GM21390 (cell line): Measurements from ENCODE around the gene SKAP2.
A peak's percentile ranks its signal among the peaks of the same experiment; 100 is the strongest.

Experiments used
- ATAC-seq: cut with Tn5 transposase; IDR thresholded peaks from one replicate; pipeline ENCODE4 v1.9.1; 2021; ENCODE audit not compliant: unreplicated experiment

Gene SKAP2, protein sequence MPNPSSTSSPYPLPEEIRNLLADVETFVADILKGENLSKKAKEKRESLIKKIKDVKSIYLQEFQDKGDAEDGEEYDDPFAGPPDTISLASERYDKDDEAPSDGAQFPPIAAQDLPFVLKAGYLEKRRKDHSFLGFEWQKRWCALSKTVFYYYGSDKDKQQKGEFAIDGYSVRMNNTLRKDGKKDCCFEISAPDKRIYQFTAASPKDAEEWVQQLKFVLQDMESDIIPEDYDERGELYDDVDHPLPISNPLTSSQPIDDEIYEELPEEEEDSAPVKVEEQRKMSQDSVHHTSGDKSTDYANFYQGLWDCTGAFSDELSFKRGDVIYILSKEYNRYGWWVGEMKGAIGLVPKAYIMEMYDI

DNA sequence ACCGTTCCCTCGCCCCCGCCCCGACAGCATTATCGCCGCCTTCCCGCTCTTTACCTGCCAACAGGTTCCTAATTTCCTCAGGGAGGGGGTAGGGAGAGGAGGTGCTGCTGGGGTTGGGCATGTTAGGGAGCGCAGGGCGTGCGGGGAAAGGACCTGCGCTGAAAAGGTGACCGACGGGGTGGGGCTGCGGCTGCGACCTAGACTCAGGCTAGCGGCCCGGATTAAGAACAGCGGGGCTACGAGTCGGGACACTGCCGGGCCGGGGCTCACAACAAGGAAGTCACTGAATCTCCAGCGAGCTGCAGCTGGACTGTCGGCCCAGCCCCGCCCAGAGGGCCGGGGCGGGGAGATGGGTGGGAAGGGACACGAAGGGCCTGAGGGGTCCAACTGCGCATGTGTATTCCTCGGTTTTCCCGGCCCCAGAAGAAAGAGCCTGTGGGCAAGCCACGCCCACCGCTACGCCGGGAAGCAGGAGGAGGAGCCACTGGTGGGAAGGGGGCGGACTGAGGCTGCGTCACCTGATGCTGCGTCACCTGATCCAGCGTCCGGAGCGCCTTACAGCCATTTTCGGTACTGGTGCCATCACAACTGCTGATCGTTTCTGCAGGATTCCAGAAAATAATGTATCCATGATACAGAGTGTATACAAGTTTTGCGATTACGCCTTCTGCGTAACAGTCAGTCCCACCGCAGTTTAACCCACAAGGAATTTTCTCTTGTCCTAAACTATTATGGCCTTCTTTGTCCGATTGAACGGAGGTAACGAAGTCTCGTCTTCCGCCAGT, at the start of gene SKAP2:
Gene SKAP2 (minus strand): TSS at position 282 of the 785 bp plus-strand sequence. CDS start 161 bp downstream, at position 121.
- peak; percentile 90 for ATAC-seq

DNA sequence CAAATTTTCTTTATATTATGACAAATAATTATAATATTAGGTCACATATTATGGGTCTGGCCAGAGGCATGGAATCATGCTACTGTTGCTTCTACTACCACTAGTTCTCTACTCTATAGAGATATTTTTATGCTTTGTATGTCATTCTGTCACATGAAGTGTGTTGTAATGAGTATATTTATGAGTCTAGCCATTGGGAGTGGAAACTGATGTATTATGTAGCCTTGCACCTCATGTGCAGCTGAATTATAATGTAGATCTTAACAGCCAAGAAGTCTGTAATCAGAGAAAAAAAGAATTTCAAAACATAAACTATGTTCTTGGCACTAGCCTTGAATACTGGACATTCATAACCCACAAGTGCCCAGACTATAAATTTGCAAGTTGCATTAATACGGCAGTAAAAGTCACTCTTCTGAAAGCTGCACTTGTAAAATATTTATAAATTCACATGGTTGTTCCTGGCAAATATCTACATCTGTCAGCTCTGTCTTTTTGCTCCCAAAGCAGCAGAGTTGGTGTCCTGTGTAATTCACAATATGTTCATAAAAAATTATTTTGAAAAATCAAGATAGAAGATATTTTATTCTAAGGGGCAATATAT, 48.6 kb upstream of the SKAP2 start:
- ATAC-seq: no peak

DNA sequence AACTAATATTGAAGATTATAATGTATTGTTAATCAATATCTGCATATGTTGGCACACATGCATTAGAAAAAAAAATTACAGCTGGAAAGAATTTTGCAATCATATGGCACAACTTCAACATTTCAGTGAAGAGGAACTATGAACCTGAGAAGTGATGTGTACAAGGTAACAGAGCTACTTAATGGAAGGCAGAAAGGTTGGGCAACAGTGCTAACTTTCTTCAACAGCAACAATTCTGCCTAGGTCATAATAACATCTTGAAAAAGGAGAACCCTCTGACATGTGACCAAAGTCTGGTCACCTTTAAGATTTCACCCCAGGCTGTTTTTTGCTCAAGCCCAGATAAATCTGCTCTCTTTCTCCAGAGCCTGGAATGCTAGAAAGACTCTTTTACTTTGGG, 47.9 kb upstream of the SKAP2 start:
- ATAC-seq: no peak

DNA sequence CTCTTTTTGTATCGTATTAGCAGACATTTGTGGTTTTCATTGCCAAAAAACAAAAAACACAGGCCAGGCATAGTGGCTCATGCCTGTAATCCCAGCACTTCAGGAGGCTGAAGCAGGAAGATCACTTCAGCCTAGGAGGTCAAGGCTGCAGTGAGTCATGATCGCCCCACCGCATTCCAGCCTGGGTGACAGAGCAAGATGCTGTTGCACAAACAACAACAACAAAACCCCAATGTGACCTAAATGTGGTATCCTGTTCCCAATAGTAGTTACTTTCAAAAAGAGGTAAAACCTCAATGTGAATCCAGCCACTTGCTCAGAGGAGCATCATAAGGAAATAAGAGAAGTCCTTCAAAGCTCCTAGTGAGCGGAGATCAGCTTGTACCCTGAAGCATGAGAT, 45.8 kb upstream of the SKAP2 start:
- no peak for ATAC-seq

DNA sequence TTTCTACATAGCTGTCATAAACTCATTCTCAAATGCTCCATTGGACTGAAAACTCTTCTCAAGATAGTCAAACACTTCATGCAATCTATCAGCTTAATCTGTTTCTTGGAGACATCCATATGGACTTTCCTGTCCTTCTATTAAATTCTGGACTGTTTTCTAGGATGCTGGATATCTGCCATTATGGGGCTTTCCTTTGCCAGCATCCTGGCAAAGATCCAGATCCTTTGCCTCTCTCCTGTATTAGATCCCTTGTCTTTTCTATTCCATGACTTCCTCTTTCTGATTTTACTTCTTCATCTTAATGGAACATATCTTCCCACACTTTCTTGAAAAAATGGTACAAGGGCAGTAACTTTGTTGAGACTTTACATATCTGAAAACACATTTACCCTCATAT, 35.9 kb upstream of the SKAP2 start:
- ATAC-seq: no peak

DNA sequence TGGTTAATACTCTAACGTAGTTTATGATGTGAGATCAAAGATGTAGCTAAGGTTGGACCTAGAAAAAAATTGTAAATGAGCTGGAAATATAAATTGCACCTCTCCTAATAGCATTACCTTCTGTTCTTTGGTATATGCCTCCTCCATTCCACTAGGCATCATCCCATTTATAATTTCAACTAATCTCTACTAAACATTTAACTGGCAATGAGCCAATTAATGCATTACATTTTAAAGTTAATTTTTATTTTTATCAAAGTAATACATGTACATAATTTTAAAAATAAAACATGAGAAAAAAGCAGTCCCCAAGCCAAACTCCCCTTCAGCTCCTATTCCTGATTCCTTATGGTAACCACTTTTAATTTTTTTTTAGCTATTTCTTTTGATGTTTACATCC, 35.1 kb upstream of the SKAP2 start:
- no peak for ATAC-seq

DNA sequence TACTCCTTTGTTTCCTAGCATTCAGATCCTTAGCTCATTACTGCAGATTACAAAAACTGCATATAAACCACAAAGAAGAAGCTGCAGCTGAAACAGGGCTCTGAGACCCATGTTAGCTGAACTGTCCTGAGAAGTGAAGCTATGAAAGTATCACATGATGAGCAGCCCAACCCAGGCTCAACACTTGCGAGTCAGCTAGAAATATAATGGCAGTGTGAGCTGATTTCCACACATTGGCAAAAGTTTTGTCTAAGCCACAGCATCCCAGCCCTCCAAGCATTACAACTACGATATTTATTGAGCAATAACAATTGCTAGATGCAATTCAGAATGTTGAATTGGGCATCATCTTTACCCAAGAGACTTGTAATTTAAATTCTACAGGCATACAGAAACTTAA, 34.5 kb upstream of the SKAP2 start:
- ATAC-seq: no peak

DNA sequence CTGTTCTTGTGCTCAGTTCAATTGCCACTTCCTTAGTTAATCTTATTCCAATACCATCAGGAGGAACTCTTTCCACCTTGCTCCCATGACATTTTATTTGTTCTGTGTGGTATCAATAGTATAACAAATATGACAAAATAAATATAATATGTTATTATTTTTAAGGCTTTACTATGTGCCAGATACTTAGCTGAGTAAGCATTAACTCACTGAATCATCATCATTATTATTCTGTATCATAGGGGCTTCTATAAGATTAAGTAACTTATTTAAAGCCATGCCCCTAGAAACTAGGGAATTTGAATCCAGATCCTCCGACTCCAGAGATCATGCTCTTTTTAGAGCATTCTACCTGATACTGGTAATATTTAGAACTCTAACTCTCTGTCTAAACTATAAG, 33.5 kb upstream of the SKAP2 start:
- no peak for ATAC-seq

DNA sequence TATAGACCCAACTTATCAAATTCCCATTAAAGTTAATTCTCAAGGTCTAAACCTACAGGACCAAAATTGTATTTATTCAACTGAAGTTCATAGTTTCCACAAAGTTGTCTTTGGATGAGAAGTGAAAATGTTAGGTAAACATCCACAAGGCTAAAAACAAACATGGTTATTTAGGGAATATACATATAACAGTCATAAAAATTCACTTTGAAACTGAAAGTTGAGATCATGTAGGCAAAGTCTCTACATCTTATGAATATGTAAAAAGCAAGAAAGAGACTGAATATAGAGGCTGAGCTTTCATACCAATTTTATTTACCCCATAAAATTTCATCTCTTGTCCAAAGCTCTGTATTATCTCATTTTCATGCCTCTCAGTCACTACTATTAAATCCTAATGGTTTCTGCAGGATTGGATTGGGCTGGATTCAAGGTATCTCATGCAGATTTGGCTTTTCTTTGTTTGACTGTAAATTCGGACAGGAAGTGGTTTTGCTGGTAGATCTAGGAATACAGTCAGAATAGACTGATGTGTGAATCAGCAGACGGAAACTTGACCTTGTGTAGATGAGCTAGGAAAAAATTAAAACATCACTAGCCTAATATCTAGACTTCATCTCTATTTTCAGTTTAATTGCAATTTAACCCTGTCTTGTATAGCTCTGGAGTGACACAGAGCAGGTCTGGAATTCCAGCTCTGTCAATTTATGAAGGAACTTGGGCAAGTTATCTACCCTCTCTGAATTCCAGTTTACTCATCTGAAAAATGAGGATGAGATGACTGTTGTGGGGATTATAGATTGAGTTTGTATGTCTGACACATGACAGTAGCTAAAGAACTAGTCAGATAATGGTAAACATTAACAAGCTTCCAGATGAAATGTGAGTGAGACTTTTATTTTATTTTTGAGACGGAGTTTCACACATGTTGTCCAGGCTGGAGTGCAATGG, 27.3 kb upstream of the SKAP2 start:
- ATAC-seq: no peak

DNA sequence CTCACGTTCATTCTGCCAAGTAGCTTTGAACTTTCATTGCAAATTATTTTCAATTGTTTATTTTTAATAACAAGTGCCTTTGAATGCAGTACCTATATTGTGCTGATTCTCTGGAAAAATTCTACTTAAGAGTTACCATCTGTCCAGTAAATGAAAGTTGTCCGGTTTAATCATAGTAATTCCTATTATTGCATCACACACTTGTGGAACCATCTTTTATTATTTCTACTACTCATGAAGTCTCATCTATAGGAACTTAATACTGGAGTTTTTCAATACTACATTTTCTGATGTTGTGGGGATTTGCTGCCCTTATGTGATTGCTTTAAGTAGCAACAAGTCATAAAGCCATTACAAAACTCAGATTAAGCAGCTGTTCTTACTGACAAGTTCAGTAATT, 16.5 kb upstream of the SKAP2 start:
- ATAC-seq: no peak

DNA sequence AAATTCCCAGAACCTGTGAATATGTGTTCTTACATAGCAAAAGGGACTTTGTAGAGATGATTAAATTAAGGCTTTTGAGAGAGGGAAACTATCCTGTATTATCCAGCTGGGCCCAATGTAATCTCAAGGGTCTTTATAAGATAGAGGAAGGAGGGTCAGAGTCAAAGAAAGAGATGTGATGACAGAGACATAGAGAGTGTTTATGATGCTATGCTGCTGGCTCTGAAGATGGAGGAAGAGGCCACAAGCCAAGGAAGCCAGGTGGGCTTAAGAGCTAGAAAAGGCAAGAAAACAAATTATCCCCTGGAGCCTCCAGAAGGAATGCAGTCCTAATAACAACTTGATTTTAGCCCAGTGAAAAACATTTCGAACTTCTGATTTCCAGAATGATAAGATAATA, 15.3 kb upstream of the SKAP2 start:
- no peak for ATAC-seq

DNA sequence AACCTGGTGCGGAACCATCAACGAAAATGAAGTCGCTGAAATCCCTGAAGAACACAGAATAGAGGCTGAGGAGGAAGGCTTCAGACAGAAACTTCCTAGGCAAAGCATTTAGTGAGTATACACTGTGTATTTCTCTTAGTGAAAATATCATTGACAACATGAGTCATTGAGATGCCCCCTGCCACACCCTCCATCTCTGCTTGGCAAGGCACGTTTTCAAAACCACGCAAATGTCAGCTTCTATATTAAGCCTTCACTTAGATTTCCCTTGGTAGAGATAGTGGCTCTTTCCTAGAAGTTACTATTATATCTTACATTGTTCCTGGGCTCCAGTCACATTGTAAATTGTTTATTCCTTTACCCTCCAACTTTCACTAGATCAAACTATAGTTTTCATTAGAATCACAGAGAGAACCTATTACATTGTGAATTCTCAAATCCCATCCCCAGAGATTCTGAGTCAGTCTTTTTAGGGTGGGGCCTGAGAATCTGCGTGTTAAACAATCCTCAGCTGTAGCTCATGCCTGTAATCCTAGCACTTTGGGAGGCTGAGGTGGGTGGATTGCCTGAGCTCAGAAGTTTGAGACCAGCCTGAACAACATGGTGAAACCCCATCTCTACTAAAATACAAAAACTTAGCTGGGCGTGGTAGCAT, 4.6 kb upstream of the SKAP2 start:
- no peak for ATAC-seq

DNA sequence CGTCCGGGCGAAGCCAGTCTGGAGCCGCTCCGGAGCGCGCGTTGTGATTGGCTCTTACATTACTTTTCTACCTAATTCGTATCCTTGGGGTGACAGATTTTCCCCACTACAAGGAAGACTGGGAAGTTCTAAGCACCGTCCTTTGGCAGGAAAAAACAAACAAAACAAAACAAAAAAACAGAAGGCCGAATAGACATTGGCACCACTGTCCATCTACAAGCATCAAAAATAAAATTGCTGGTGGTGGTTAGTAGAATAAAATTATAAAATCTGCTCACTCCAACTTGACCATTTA, 651 bp upstream of the SKAP2 start:
- ATAC-seq: peak; percentile 43

DNA sequence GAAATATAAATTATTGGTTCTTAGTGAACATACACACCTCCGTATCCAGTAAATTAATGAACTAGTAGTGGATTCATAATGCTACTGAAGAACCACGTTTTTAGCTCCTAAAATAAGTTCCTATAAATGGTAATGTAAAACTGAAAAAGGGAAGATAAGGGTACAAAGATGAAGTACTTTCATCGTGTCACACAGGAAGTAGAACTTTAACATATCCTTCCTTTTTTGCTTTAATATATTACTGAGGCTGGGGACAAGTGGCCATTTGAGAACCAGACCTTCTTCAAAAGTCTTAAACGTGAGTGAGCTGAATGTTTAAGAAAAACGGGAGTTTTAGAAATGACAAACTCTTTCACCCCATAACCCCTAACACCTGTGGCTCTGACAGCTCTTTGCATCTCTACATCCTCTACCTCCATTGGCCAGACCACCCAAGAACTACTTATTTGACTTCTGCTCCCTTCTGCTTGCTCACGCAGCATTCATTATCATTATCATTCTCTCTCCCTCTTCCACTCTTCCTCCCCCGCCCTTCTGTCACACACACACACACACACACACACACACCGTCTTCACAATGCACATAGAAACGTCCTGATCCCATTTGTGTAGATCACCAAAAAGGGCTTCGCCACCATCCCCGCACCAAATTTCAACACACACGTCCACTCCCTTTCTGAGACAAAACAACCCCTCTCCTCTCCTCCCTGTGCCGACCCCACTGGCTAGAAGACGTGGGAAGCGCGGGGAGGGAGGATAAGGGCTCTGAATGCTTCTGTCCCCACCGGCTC, 677 bp downstream of the SKAP2 start:
- ATAC-seq: peak; percentile 19

DNA sequence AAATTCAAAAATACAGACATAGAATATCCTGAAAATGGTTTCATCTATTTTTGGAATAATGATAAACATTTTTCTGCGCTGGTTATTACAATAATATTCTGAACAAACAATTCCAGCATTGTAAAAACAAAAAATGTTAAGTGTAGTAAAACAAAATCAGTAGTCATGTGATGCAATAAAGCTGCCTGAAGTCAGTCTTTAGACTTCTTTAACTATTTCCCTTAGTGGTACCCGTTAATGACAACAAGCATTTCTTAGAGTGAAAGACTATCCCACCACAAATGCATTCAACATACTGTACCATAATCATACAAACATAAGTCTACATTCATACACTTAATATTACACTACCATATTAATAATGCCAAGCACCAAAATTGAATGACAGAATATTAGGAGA, 1.6 kb downstream of the SKAP2 start:
- no peak for ATAC-seq

DNA sequence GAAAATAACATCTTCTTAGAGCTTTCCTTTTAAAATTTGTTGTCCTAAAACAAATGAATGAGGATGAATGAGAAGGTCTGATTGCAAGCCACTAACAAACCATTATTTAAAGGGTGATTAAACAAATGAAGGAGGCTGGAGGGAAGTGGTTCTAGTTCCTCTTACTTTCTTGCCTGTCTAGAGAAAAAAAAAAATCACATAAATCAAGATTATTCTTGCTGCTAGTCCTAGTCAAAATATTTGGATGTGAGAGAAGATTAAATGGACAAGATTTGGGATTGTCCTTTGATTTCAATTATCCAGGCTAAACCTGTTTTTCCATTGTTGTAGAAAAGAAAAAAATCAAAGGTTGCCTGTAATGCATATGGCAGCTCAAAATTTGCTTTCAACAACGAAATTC, 3.3 kb downstream of the SKAP2 start:
- ATAC-seq: no peak

DNA sequence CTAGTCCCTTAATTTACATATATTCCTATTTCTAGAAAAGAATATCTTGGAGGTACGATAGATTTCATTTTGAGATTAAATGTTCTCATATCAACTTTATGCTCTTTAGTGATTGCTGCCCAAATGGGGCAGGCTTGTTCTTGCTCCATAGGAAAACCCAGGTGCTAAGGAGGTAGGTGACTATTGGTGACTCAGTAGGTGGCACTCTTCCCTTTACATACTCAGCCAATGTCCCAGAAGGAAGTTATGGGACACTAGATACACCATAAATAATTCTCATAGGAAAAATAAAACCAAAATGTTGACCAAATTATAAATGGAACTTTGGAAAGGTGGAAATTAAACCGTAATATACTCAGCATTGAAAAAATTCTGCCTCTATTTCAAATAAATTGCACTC, 4.0 kb downstream of the SKAP2 start:
- ATAC-seq: no peak

DNA sequence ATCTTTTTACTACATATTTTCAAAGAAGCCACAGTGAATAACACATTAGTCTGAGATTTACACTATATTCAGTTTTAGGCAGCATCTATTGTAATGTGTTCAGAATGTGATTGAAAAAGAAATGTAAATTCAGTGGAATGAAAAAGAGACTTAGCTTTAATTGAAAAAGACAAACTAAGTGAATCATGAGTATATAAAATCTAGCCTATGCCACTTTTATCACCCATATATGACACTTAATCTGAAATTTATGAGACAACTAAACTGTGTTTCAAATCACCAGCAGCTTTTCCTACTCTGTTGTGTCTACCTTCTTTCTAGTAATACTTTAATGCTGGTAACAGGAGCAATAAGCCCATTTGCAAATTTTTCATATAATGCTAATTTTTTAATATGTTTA, 4.7 kb downstream of the SKAP2 start:
- ATAC-seq: no peak

DNA sequence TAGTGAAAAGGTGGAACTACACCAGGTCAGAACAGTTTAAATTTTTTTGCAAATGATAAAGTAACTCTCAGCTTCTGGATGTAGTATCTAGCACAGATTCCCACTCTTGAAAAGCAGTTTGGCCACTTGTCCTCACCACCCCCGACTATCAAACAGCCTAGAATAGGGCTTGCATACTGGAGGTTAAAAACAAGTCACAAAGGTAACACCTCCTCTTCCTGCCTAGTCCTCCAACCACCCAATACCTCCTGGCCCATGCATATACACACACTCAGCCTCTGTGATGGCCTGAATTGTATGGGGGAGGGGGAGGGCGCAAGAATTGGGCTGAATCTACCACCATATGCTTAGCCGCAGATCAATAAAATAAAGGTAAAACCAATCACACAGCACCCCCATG, 5.7 kb downstream of the SKAP2 start:
- ATAC-seq: no peak

DNA sequence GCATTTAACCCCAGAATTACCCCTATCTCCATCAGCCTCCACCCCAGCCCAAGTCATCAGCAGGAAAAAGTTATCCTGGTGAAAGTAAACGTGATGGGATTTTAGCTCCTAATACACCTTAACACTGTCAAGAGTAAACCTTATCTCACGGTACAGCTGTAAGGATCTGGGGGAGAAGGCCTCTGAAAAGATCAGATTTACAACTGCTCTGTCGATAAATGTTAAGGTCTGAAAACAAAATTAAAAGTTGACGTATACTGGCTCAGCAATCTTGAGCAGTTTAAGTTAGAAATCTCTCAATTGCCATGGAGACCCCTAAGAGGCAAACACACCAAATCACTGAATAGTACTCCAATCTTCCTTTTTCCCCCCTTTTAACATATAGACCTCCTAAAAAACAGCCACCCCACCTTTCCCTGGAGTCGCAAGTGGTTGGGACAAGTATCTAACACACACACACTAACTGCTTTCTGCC, 6.1 kb downstream of the SKAP2 start:
- no peak for ATAC-seq
